SW 1271 (cell line): ENCODE results near the gene FBRSL1.
A peak's percentile ranks its signal among the peaks of the same experiment; 100 is the strongest.
"Not testable (repeated sequence)": the region's sequence is repeated elsewhere in the genome, so short reads cannot be mapped to it uniquely, and the experiment has no call there.

ENCODE experiments used
- DNase-seq, 2 experiments: peaks; one replicate each; lab custom pipeline; 2025; lab: John Stamatoyannopoulos, UW

The FBRSL1 gene

DNA sequence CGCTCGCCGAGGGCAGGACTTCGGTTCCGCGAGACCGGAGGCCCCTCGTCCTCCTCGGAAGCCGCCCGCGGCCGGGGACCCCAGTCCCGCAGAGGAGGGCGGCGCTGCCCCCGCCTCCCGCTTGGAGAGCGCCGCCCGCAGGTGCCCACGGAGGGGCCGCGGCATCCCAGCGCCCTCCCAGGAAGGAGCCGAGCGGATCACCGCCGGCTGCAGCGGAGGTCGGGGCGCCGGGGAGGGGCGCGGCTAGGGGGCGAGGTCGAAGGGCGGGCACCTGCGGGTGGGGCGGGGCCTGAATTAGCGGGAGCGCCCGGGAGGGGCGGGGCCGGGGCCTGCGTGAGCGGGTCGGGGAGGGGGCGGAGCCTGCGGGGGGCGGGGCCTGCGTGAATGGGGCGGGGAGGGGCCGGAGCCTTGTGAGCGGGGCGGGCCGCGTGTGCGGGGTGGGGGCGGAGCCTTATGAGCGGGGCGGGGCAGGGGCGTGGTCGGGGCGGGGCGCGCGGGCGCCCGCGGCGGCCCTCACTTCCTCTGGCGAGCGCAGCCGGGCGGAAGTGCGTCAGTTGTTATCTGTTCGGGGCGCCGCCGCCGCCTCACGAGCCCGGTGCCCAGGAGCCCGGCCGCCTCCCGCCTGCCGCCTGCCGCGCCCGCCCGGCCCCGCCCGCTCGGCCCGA lies at the start of gene FBRSL1:
Gene FBRSL1, plus strand, starts transcription at position 550 of the 665 bp plus-strand sequence.
- DNase-seq: peak in 1 of 2 experiments; percentile 72

DNA sequence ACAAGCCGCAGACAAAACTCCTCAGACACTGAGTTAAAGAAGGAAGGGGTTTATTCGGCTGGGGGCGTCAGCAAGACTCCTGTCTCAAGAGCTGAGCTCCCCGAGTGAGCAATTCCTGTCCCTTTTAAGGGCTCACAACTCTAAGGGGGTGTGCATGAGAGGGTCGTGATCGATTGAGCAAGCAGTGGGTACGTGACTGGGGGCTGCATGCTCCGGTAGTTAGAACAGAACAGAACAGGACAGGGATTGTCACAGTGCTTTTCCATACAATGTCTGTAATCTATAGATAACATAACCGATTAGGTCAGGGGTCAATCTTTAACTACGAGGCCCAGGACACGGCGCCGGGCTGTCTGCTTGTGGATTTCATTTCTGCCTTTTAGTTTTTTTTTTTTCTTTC lies 49.5 kb upstream of the FBRSL1 start:
- DNase-seq: not testable (repeated sequence)

DNA sequence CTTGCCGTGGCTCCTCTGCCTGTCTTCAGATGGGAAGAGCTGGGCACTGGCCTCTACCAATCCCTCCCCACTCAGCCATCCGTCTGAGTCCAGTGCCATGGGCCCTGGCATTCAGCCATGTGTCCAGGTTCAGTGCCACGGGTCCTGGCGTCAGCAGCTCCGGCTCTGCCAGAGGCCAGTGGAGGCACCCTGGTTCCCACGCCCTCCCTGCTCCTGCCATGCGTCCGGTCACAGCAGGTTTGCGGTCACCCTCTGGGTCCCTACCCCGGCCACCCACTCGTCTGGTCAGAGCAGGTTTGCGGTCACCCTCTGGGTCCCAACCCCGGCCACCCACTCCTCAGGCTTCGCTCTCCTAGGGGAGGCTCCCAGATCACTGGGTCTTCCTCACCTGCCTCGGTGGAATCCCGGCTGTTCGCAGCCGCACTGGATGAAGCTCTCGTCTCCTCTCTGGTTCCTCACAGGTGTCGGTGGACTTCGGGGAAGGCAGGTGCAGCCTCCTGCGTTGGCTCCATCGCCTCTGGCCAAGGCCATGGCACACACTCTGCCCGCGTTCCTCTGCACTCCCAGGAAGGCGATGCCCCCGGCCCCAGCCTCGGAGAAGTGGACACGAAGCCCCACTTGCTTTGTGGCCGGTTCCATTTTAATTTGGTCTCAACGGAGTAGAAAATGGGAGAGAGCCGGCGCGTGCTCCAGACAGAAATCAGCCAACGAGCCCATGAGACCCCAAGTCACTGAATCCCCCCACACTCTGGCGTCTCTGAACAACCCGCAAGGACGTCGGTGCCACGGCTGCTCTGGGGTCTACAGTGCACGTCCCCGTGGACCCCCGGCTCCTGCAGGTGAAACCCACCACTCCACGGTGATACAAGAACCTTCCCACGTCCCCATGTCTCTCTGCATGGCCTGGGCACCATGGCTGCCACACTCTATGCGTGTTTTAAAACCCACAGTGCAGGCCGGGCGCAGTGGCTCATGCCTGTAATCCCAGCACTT lies 47.8 kb upstream of the FBRSL1 start:
- no peak for DNase-seq

DNA sequence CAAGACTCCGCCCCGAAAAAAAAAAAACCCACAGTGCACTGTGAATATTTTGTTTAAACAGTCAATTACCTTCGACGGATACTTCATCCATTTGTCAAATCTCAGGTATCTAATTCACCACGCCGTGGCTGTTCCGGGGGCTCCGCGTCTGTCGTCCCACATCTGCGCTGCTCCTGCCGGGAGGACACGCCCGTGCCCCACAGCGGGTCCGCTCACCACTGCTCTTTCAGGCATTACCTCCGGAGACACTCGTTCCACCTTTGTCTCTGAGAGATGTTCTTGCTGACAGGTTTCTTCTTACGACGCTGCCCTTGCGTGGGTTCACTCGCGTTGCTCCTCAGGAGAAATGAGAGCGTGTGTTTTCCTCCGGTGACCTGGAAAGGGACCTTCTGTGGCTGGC lies 46.9 kb upstream of the FBRSL1 start:
- no peak for DNase-seq

DNA sequence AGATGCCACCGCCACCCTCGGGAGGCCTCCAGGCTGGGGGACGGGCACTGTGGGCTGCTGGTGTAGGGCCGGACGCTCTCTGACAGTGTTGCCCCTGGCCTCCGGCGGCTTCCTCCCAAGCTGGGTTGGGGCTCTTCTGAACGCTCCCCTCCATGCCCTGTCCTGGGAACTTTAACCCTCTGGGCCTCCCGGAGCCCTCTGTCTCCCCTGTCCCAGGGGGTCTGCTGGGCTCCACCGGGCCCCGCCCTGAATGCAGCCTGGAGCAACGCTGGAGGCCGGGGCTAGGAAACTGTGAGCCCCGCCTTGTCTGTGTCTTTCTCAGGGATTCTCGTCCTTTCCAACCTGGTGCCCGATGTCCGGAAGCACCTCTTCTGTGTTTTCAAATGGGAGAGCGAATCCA lies 45.7 kb upstream of the FBRSL1 start:
- DNase-seq: no peak

DNA sequence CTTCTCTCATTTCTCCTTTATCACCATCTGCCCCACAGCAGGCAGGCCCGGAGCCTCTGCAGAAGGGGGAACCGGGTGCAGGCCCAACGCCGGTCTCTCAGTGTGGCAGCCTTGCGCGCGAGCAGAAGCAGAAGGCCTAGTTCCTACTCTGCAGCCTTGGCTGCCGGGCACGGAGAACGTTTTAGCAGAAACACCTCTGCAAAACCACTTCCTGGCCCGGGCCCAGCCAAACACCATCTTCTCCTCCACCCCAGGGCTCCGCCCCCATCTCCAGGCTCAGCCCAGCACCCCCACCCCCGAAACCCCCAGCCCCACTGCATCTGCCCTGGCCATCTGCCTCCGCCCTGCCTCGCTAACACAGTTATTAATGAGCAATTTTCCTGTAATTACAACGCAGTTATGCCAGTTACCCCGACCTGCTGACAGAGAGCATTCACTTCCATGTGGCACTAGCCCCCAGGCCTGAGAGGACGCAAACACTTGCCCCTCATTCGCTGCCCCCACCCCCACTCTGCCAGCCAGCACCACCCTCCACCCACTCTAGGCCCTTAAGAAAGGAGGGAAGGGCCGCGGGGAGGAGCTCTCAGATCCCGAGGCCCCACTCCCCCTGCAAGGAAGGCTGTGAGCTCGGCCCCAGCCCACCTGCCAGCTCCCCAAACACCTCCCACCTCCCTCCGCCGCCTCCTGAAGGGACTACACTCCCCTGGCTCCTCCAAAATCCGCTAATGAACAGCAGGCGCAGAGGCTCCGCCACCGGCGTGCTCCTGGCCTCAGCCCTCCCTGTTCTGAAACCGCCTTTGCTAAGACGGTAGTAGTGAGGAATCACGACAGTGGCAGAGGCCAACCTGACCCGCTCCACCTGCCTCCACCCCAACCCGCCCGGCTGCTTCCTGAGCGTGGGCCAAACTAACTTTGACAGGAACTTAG lies 44.7 kb upstream of the FBRSL1 start:
- no peak for DNase-seq

DNA sequence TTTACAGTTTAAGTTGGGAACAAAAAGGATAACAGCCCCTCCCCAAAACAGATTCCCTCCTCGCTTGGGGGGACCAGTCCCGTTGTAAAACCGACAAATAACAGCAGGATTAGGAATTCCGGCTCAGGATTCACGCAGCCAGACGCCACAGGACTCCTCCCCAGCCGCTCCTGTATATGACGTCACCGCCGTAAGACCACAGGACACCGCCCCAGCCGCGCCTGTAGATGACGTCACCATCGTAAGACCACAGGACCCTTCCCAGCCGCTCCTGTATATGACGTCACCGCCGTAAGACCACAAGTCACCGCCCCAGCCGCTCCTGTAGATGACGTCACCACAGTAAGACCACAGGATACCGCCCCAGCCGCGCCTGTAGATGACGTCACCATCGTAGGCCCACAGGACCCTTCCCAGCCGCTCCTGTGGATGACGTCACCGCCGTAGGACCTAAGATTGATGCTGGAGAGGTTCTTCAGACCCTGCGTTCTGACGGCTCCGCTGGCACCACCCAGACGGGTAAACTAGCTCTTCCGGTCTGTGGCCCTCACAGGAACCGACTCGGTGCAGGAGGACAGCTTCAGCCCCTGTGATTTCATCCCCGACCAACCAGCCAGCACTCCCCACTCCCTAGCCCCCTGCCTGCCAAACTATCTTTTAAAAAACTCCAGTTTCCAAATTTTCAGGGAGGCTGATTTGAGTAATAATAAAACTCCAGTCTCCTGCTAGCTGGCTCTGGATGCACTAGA lies 43.9 kb upstream of the FBRSL1 start:
- DNase-seq: peak in 1 of 2 experiments; percentile 43

DNA sequence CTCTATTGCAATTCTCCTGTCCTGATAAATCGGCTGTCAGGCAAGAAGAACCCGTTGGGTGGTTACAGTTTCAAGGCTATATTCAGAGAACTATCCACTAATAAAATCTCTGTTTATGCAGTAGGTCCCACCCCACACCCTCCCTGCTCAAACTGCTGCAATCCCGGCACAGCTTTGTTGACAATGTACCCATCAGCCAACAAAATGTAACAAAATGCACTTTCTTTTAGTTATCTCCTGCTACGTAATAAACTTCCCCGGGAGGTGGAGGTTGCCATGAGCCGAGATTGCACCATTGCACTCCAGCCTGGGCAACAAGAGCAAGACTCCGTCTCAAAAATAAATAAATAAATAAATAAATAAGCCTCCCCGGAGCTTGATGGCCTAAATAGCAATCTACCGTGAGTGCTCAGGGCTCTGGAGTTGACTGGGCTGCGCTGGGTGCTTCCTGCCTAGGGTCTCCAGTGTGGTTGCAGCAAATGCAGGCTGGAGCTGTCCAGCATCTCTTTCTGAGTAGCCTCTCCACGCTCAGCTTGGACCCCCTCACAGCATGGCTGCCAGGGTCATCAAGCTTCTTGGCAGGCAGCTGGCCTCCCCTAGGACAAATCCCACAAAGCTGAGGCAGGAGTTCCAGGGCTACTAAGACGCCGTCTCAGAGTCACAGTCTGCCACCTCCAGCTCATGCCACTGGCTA lies 43.2 kb upstream of the FBRSL1 start:
- DNase-seq: no peak

DNA sequence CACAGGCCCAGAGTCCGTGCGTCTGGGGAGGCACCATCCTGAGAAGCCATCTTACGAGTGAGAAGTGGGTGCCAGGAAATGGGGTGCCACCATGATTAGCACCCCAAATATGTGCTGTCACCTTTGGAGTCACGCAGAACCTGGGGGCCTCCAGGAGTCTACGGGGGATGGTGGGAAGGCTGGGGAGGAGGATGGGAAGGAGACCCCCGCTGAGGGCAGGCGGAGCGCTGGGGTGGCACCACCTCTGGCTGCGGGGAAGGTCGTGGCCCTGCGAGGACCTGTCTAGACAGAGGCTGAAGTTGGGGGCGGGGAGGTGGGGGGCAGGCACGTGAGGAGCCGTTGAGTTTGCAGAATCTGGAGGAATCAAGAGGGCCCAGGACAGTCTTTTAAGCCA lies 42.6 kb upstream of the FBRSL1 start:
- no peak for DNase-seq

DNA sequence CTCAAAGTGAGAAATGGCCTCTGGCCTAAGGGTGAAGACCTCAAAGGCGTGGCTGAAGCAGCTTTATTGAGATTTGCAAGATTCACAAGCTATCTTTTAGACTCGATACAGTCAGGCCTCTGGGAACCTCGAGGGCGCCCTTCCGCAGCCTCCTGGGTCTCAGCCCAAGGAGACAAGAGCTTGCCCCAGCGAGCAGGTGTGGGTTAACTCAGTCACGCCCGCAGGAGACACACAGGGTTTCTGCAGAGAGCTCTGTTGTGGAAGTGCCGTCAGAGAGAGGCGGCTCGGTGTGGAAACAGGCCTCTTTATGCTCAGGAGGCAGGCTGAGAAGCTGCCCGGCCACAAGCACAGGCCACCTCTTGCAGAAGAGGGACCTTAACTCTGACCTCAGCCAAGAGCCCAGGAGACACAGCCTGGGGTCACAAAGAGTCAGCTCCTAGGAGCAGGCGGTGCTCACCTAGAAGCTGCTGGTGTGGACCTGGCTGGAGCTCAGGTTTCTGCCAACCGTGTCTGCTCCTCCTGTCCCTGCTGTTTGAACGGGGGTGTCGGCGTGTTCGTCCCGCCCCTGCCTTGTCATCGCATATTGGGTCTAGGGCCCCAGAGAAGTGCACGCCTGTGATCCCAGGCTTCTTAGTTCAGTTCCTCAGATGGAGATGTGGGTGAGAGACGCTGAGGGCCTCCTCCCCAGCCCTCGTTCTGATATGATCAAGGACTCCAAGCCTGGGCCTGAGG lies 42.1 kb upstream of the FBRSL1 start:
- no peak for DNase-seq

DNA sequence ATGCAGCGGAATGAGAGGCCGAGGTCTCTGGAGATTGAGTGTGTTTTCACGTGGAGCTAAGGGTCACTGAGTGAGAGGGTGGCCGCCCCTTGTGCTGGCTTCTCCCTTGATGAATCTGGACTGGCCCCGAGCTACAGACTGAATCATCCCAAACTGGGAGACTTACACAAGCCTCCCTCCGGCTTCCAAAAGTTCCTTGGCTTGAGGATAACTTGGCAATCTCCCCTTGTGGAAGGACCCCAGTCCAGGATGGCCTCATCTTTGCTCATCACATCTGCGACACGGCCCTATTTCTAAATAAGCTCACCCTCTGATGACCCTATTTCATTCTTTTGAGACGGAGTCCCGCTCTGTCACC lies 41.5 kb upstream of the FBRSL1 start:
- DNase-seq: no peak

DNA sequence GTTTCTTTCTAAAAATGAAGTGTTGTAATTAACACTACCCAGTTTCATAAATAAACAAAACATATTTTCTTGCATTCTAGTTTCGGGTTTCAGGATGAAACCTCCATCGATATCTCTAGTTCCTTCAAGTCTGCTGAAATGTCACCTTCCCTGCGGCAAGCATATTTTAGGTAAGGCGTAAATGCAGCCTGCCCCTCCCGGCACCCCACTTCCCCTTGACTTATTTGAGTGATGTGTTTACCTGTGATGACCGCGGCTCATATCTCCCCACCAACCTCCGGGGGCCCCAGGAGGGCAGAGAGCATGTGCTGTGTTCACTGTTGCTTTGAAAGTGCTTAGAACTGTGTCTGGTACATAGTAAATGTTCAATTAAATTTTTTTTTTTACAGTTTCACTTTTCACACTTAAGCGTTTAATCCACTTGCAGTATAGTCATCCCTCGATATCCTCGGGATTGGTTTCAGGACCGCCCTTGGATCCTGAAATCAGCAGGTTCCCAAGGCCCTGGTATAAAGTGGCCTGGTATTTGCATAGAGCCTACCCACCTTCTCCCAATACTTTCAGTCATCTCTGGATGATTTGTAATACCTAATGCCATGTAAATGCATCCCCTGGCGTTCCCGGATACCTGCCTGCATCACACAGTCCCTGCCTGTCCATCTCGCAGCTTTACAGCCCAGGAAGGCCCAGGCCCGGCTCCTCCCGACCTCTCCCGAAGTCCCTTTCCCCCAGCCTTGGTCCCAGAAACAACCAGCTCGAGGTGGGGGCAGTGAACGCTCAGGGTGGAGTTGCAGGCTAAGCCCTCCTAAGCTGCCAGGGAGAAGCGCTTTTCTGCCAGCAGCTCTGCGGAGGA lies 40.2 kb upstream of the FBRSL1 start:
- no peak for DNase-seq

DNA sequence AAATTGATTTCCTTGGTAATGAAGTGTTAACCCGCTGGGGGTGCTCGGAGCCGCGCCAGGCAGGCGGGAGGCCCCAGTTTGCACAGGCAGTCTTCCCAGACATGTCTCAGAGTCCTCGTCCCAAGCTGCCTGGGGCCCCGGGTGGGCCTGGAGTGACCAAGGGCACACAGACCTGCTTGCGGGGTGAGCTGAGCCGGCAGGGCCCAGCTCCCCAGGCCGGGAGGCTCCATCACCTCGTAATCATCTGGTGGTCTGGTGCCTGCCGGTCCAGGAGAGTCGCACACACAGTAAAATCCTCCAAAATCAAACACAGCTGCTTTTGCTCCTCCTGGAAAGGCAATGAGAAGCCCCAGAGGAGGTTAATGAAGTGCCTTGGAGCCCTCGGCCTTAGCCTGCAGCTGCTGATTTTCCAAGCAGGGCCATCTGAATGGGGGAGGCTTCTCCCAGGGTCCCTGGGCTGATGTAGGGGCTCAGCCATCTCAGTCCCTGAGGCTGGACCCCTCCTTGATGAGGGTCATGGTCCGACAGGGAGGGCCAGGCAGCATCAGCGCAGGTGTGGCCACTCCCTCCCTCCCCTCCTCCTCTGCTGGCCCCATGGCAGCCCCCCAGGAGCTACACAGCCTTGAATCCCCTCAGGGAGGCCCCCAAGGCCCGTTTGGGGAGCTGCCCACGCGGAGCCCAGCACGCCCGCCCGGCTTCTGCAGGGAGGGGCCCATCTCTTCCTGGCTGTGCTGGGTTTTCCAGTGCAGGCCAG lies 39.4 kb upstream of the FBRSL1 start:
- no peak for DNase-seq

DNA sequence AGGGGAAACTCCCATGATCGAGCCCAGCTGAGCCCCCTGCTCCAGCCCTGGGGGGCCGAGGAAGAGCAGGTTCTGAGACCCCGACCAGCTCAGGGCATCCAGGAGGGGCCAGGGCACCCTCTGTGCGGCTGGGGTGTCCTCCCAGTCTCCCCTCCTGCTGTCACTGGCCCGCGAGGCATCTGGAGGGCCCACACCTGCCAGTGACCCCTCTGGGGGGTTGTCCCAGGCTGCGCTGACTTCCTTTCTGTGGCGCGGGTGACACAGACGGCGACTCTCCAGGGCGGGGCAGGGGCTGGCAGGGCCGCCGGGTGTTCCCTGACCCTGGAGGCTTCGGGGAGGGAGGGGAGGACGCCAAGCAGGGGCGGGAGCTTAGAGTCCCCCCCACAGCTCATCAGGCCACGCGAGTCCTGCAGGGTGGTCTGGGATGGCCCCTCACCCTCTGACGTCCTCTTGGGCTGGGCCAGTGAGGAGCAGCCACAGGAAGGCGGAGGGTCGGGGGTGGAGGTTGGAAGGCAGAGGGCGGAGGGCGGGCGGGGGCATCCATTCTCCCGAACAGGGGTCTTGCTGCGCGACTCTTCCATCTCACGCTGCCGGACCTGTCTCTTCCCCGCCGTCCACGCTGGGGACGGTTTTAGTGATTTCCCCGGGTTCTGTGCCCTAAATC lies 38.6 kb upstream of the FBRSL1 start:
- DNase-seq: no peak

DNA sequence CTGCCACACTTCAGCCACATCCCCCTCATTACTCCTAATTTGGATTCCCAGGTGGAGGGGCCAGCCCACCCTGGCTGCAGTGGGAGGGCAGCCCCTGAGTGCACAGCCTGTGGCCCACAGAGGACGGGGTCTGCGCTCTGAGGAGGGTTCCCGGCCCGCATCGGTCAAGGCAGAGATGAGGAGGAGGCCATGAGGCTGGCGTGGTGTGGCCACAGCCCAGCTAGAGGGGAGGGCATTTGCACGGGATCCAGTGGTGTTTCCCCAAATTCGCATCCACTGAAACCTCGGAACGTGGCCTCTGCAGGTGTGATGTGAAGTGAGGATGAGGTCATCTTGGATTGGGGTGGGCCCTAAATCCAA lies 38.1 kb upstream of the FBRSL1 start:
- no peak for DNase-seq

DNA sequence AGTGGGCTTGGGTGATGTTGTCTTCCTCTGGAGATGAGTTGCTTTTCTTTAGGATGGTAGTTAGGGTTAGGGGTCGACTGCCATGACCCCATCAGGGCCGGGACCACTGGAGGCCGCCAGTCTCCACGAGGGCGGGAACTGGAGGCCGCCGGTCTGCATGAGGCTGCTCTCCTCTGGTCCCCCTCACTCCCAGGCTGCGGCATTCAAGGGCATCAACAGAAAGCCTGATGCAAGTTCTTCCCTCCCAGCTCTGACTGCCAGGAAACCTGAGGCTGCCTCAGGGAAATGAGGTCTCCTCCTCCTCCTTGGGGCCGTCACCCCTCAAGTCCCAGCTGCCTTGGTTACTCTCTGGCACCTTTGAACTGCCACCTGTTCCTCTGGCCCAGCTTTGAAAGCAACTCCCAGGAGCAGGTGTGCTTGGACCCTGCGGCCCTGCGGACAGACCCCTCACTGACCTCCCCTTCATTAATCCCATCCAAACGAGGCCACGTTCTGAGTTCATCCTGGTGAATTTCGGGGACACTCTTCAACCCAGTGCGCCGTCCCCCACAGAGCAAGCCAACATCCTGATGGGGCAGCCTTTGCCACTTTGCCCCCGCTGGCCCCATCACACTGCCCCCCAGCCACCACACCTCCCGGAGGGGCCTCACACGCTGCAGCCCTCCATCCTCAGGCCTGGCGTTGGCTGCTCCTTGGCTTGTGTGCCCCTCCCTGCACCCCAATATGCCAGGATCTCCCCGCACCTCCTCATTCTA lies 37.2 kb upstream of the FBRSL1 start:
- no peak for DNase-seq
